SK-N-MC (cell line): ENCODE results near the gene RBM47.

Experiments
- EZH2 ChIP-seq: fragments of 200-600 bp; sonication (generic); IDR thresholded peaks from one replicate; pipeline ENCODE4 v1.6.1; 2017; ENCODE audit warnings: antibody characterized with exemption
- POLR2AphosphoS5 ChIP-seq: IDR thresholded peaks from 2 replicates; pipeline ENCODE4 v1.6.1; 2012; ENCODE audit warnings: mild to moderate bottlenecking, low read depth, low read length, borderline replicate concordance

- no peak for TF ChIP-seq POLR2AphosphoS5
- no peak for TF ChIP-seq EZH2
Measured at GRCh38 chr4:40587826-40588225, 41.8 kb downstream of the RBM47 start.
